K562 (cell line): ENCODE measurements around the gene HELZ2. TPM values are rescaled to one million over a fixed set of nuclear protein-coding genes. Genes with fewer than 3 reads are reported as not detected.

Experiments
- ARID3B ChIP-seq: fragments of 250-450 bp; sonication (Bioruptor Pico); IDR thresholded peaks from 2 replicates; pipeline ENCODE4 v1.4.0; 2020; ENCODE audit warnings: borderline replicate concordance
- HIVEP1 ChIP-seq: fragments of 250-450 bp; sonication (Bioruptor Pico); IDR thresholded peaks from 2 replicates; pipeline ENCODE4 v1.4.0; 2020; ENCODE audit warnings: mild to moderate bottlenecking
- PHB ChIP-seq: fragments of 250-450 bp; sonication (Bioruptor Pico); IDR thresholded peaks from 2 replicates; pipeline ENCODE4 v1.5.0; 2021
- PREB ChIP-seq: sonication (generic); formaldehyde crosslinking; IDR thresholded peaks from 2 replicates; pipeline ENCODE4 v1.8.1; 2023; ENCODE audit warnings: mild to moderate bottlenecking, missing genetic modification reagents
- SIX5 ChIP-seq, 2 experiments: IDR thresholded peaks; 2 replicates each; pipeline ENCODE4 v1.6.1; 2011; ENCODE audit warnings: low read length in 2 of 2, borderline replicate concordance in 1 of 2, low read depth in 1 of 2, mild to moderate bottlenecking in 1 of 2, moderate library complexity in 1 of 2; ENCODE audit not compliant: insufficient read depth in 1 of 2
- ZNF143 ChIP-seq: sonication (generic); formaldehyde crosslinking; IDR thresholded peaks from 2 replicates; pipeline ENCODE4 v1.9.0; 2022; ENCODE audit warnings: mild to moderate bottlenecking, missing genetic modification reagents
- ZNF518B ChIP-seq: fragments of 250-450 bp; sonication (Bioruptor Pico); IDR thresholded peaks from 2 replicates; pipeline ENCODE4 v1.5.0; 2021; ENCODE audit warnings: mild to moderate bottlenecking, moderate library complexity
- polyA plus RNA-seq, 8 experiments: library from polyadenylated mRNA; depleted of rRNA in 4 of 8; stranded (reverse) in 5 of 8; unstranded in 3 of 8; fragments of >200 nt; fragmentation: Nextera tagmentation in 2 of 8; fragmentation: Illumina TruSeq in 1 of 8; extraction: Ambion mirVana in 2 of 8; extraction: Trizol in 1 of 8; gene quantifications; 2 replicates each; pipeline versions ENCODE4 v1.2.1 to v1.2.3, GENCODE V29; 2011 to 2014; ENCODE audit warnings: inconsistent platforms in 1 of 8, missing spikeins in 1 of 8
- total RNA-seq, 7 experiments: library from RNA; depleted of rRNA in 6 of 7; stranded (reverse); fragments of >200 nt in 6 of 7; fragmentation: Illumina TruSeq in 2 of 7; extraction: Trizol in 2 of 7; gene quantifications; 2 replicates each; pipeline versions ENCODE4 v1.2.1 to v1.2.3, GENCODE V29; 2011 to 2021; ENCODE audit warnings: low replicate concordance in 1 of 7

HELZ2 gene
- total and polyA plus RNA-seq, 9 of the 15 experiments (the other 6 are each of a cell fraction or from before 2014, with no cell fraction given) = 0.03 to 7.8 (median 2.9) TPM; not detected in 1

GRCh38 chr20:63622096-63622495 lies 48.1 kb upstream of the HELZ2 start (continued):
- TF ChIP-seq ZNF518B (CRISPR knock-in tag) (no peak), ZNF143 (CRISPR knock-in tag) (no peak), PHB (CRISPR knock-in tag) (no peak), PREB (CRISPR knock-in tag) (no peak), SIX5 (IDR thresholded peaks at IDR 0.05; ENCODE audit: borderline replicate concordance in 1 of 2, insufficient read depth in 1 of 2, low read depth in 1 of 2, low read length in 2 of 2) (no peak), ARID3B (CRISPR knock-in tag) (no peak), HIVEP1 (CRISPR knock-in tag) (no peak)
